OCI-LY1 (cell line): ENCODE data around the gene DOK5.

Experiments
- EZH2 ChIP-seq: fragments of 200-600 bp; sonication (generic), shearing (Covaris generic); IDR thresholded peaks from 2 replicates; pipeline ENCODE4 v1.8.0; 2017; ENCODE audit warnings: borderline replicate concordance, mixed run types, mild to moderate bottlenecking, antibody characterized with exemption, low read length, moderate library complexity, mixed read lengths
- TF ChIP-seq, protein P1 (sequence below): fragments of 200-600 bp; sonication (generic), shearing (Covaris generic); IDR thresholded peaks from 2 replicates; pipeline ENCODE4 v1.5.1; 2017; ENCODE audit warnings: mild to moderate bottlenecking, antibody characterized with exemption, low read length, moderate library complexity, mixed read lengths

DNA sequence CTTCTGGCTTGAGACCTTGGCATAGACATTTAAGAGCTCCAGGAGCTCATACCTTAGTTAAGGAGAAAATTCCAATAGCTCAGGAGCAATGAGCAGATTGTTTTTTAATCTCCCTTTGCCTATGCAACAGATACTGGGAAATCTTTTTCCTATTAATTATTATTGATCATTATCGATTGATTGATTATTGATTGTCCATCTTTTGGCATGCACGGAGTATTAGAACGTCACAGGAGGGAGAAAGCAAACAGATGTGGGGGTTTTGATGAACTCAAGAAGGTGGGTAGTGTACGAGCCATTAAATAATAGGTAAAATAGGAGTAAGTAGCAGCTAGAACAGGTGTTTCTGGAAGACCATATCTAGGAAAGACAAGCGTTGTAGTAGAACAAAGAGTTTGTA is 205.0 kb downstream of the DOK5 start:
- TF ChIP-seq, protein P1, sequence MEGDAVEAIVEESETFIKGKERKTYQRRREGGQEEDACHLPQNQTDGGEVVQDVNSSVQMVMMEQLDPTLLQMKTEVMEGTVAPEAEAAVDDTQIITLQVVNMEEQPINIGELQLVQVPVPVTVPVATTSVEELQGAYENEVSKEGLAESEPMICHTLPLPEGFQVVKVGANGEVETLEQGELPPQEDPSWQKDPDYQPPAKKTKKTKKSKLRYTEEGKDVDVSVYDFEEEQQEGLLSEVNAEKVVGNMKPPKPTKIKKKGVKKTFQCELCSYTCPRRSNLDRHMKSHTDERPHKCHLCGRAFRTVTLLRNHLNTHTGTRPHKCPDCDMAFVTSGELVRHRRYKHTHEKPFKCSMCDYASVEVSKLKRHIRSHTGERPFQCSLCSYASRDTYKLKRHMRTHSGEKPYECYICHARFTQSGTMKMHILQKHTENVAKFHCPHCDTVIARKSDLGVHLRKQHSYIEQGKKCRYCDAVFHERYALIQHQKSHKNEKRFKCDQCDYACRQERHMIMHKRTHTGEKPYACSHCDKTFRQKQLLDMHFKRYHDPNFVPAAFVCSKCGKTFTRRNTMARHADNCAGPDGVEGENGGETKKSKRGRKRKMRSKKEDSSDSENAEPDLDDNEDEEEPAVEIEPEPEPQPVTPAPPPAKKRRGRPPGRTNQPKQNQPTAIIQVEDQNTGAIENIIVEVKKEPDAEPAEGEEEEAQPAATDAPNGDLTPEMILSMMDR = no peak
- TF ChIP-seq EZH2 = no peak
